DOHH2 (cell line): ENCODE measurements around the gene ZNF8.
"Not testable (repeated sequence)": the region's sequence is repeated elsewhere in the genome, so short reads cannot be mapped to it uniquely, and the experiment has no call there.

ENCODE experiments used
- H3F3A ChIP-seq: fragments of 200-600 bp; sonication (generic), shearing (Covaris generic); 2 replicates; pipeline ENCODE4 v1.6.0; 2016; ENCODE audit warnings: antibody characterized with exemption, mild to moderate bottlenecking; ENCODE audit not compliant: control insufficient read depth, insufficient read depth
- H3K27ac ChIP-seq: fragments of 200-600 bp; sonication (generic); 2 replicates; pipeline ENCODE4 v1.5.1; 2014; ENCODE audit warnings: low read depth, mild to moderate bottlenecking, low read length, moderate library complexity
- H3K27me3 ChIP-seq: fragments of 200-600 bp; sonication (generic); 2 replicates; pipeline ENCODE4 v1.6.1; 2014; ENCODE audit warnings: mild to moderate bottlenecking, low read length, mixed read lengths; ENCODE audit not compliant: control insufficient read depth
- H3K36me3 ChIP-seq: fragments of 200-600 bp; sonication (generic); 2 replicates; pipeline ENCODE4 v1.6.1; 2014; ENCODE audit warnings: mild to moderate bottlenecking, low read length, moderate library complexity, mixed read lengths; ENCODE audit not compliant: control insufficient read depth
- H3K4me1 ChIP-seq: fragments of 200-600 bp; sonication (generic); 2 replicates; pipeline ENCODE4 v1.6.1; 2014; ENCODE audit warnings: mild to moderate bottlenecking, low read length, mixed read lengths; ENCODE audit not compliant: control insufficient read depth
- H3K4me2 ChIP-seq: fragments of 200-600 bp; sonication (generic); 2 replicates; pipeline ENCODE4 v1.6.0; 2014; ENCODE audit warnings: mild to moderate bottlenecking, low read length, moderate library complexity
- H3K4me3 ChIP-seq: fragments of 200-600 bp; sonication (generic); 2 replicates; pipeline ENCODE4 v1.5.1; 2014; ENCODE audit warnings: mild to moderate bottlenecking, low read length, mixed read lengths
- H3K79me2 ChIP-seq: fragments of 200-600 bp; sonication (generic); 2 replicates; pipeline ENCODE4 v1.6.1; 2014; ENCODE audit warnings: mild to moderate bottlenecking, low read length, mixed read lengths; ENCODE audit not compliant: control insufficient read depth
- H3K9me2 ChIP-seq: fragments of 200-600 bp; sonication (generic); replicated peaks from 2 replicates; pipeline ENCODE4 v1.6.1; 2014; ENCODE audit warnings: mild to moderate bottlenecking, low read length, mixed read lengths; ENCODE audit not compliant: control insufficient read depth
- H3K9me3 ChIP-seq: fragments of 200-600 bp; sonication (generic); 2 replicates; pipeline ENCODE4 v1.6.1; 2014; ENCODE audit warnings: antibody characterized with exemption, low read length, mixed read lengths; ENCODE audit not compliant: control insufficient read depth, insufficient read depth
- H4K20me1 ChIP-seq: fragments of 200-600 bp; sonication (generic); 2 replicates; pipeline ENCODE4 v1.6.0; 2014; ENCODE audit warnings: low read depth, mild to moderate bottlenecking, antibody characterized with exemption, low read length, moderate library complexity; ENCODE audit not compliant: control insufficient read depth, insufficient read depth
- EZH2phosphoT487 ChIP-seq: fragments of 200-600 bp; sonication (generic); IDR thresholded peaks from 2 replicates; pipeline ENCODE4 v1.6.1; 2017; ENCODE audit warnings: borderline replicate concordance, mild to moderate bottlenecking, antibody characterized with exemption, low read length, moderate library complexity, mixed read lengths
- TF ChIP-seq, protein P1 (sequence below): fragments of 200-600 bp; sonication (generic); IDR thresholded peaks from one replicate; pipeline ENCODE4 v1.5.1; 2014; ENCODE audit warnings: antibody characterized with exemption, mild to moderate bottlenecking, low read depth, low read length; ENCODE audit not compliant: poor library complexity, severe bottlenecking

The ZNF8 gene

DNA sequence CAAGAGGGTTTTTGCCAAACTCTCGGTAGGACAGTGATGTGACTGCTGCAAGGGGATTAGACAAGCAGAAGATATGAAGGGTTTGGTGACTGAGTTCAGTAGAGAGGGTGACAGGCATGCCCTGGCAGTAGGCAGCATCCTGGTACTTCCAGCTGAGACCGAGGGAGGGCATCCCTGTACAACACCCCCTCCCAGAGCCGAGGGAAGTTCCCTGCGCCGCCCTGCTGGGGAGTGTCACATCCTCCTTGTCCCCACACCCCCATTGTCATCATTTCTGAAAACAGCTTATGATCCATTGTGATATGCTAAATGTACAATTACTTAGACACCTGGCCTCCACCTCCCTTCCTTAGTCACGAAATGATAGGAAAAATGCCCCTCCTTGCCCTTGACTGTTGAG is 35.4 kb upstream of the ZNF8 start:
- H3K27ac ChIP-seq: no peak overlapping the region
- no peak overlapping the region for H3K4me2 ChIP-seq
- H3K9me3 ChIP-seq: peaks cover 14% of the 10 kb centered on the region
- H3K4me3 ChIP-seq: no peak overlapping the region
- H3K27me3 ChIP-seq: no peaks in the 10 kb centered on the region
- no peaks in the 10 kb centered on the region for H3K9me2 ChIP-seq
- no peaks in the 10 kb centered on the region for H4K20me1 ChIP-seq
- H3K79me2 ChIP-seq: no peaks in the 10 kb centered on the region
- no peak for TF ChIP-seq EZH2phosphoT487
- TF ChIP-seq, protein P1, sequence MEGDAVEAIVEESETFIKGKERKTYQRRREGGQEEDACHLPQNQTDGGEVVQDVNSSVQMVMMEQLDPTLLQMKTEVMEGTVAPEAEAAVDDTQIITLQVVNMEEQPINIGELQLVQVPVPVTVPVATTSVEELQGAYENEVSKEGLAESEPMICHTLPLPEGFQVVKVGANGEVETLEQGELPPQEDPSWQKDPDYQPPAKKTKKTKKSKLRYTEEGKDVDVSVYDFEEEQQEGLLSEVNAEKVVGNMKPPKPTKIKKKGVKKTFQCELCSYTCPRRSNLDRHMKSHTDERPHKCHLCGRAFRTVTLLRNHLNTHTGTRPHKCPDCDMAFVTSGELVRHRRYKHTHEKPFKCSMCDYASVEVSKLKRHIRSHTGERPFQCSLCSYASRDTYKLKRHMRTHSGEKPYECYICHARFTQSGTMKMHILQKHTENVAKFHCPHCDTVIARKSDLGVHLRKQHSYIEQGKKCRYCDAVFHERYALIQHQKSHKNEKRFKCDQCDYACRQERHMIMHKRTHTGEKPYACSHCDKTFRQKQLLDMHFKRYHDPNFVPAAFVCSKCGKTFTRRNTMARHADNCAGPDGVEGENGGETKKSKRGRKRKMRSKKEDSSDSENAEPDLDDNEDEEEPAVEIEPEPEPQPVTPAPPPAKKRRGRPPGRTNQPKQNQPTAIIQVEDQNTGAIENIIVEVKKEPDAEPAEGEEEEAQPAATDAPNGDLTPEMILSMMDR: no peak
- peaks cover 34% of the 10 kb centered on the region for H3K36me3 ChIP-seq
- no peaks in the 10 kb centered on the region for H3K4me1 ChIP-seq
- H3F3A ChIP-seq: no peaks in the 10 kb centered on the region

DNA sequence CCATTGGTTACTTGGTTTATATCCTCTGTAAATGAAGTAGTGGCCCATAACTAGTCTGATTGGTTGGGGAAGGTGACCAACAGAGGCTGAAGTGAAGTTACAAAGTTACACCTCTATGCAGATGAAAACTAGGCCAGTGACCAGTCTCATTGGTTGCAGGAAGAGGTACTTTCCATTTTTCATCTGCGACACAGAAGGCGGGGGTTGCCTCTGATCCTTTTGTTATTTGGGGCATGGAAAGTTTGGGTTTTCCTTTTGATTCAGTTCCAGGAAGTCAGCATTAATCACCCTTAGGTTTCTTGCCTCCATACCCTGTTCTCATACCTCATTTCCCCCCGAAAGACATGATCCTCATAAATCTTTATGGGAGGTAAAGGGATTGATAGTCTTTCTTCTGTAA is 29.9 kb upstream of the ZNF8 start:
- Histone ChIP-seq H3K27me3 (no peaks in the 10 kb centered on the region), H3K9me3 (peaks cover 53% of the 10 kb centered on the region), H3K4me3 (no peak overlapping the region), H3K79me2 (no peaks in the 10 kb centered on the region), H3F3A (no peaks in the 10 kb centered on the region), H4K20me1 (no peaks in the 10 kb centered on the region), H3K36me3 (peaks cover 58% of the 10 kb centered on the region), H3K4me1 (no peaks in the 10 kb centered on the region), H3K4me2 (no peak overlapping the region), H3K27ac (no peak overlapping the region), H3K9me2 (no peaks in the 10 kb centered on the region)
- TF ChIP-seq EZH2phosphoT487: no peak
- TF ChIP-seq, protein P1: no peak

DNA sequence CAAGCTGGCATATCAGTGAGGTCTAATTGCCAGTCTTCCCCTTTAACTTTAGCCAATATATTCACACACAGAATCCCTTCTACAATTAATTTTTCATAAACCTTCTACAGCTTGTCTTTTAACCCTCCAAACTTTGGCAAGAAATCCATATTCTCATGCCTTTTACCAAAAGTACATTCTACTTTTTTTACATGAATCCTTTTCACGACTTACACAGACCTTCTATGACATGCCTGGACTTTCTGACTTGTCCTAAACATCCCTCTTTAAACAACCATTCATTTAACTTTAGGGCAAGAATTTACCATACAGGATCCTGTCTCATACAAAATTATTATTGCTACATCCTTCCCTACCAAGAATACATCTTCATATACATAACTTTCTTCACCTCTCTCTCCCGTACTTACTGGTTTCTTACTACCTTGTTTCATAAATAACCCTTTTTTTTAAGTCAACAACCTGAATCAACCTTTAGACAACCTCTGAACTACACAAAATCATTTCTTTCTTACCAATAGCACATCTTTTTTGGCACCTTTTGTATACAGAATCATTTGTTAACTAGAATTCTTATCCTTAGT is 26.6 kb upstream of the ZNF8 start:
- H3K4me3 ChIP-seq: no peak overlapping the region
- no peaks in the 10 kb centered on the region for H3K27me3 ChIP-seq
- TF ChIP-seq EZH2phosphoT487: no peak
- TF ChIP-seq, protein P1: no peak
- H3K9me3 ChIP-seq: peaks cover 64% of the 10 kb centered on the region
- no peaks in the 10 kb centered on the region for H4K20me1 ChIP-seq
- H3K4me1 ChIP-seq: no peaks in the 10 kb centered on the region
- H3K27ac ChIP-seq: no peak overlapping the region
- H3F3A ChIP-seq: no peaks in the 10 kb centered on the region
- no peak overlapping the region for H3K4me2 ChIP-seq
- no peaks in the 10 kb centered on the region for H3K79me2 ChIP-seq
- H3K36me3 ChIP-seq: peaks cover 51% of the 10 kb centered on the region
- H3K9me2 ChIP-seq: no peaks in the 10 kb centered on the region

DNA sequence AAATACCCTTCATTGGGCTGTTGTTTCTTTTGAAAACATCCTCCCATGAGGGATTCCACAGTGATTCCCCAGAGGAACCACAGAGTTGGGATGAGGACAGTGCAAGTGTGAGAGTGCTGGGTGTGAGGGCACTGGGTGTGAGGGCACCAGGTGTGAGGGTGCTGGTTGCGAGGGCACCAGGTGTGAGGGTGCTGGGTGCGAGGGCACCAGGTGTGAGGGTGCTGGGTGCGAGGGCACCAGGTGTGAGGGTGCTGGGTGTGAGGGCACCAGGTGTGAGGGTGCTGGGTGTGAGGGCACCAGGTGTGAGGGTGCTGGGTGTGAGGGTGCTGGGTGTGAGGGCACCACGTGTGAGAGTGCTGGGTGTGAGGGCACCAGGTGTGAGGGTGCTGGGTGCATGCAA is 20.5 kb upstream of the ZNF8 start:
- not testable (repeated sequence) for H3K79me2 ChIP-seq, H3K9me2 ChIP-seq, H3K4me2 ChIP-seq, H3K4me3 ChIP-seq, H4K20me1 ChIP-seq, H3K27ac ChIP-seq, H3K4me1 ChIP-seq, H3F3A ChIP-seq, H3K27me3 ChIP-seq
- Histone ChIP-seq H3K36me3 (peaks cover 39% of the 10 kb centered on the region), H3K9me3 (peaks cover 70% of the 10 kb centered on the region)
